ENCODE results near the gene PAM16. TPM values are rescaled to one million over a fixed set of nuclear protein-coding genes. Genes with fewer than 3 reads are reported as not detected.

Gene PAM16
- total RNA-seq, 1 donor from 2014 or later: 57.8 TPM

- no peak for DNase-seq (ENCODE audit: extremely low read depth, low read depth, low spot score)
Measured at GRCh38 chr16:4384509-4384942, 33.4 kb upstream of the PAM16 start.

GRCh38 chr16:4383591-4384444 lies 32.7 kb upstream of the PAM16 start:
- no peak for DNase-seq (ENCODE audit: extremely low read depth, low read depth, low spot score)

- DNase-seq (ENCODE audit: extremely low read depth, low read depth, low spot score): no peak
Measured at GRCh38 chr16:4382795-4383357, 31.8 kb upstream of the PAM16 start.

GRCh38 chr16:4381935-4382794 lies 31.0 kb upstream of the PAM16 start:
- DNase-seq (ENCODE audit: extremely low read depth, low read depth, low spot score): no peak

- no peak for DNase-seq (ENCODE audit: extremely low read depth, low read depth, low spot score)
Measured at GRCh38 chr16:4381072-4381934, 30.2 kb upstream of the PAM16 start.

- no peak for DNase-seq (ENCODE audit: extremely low read depth, low read depth, low spot score)
Measured at GRCh38 chr16:4380119-4381063, 29.3 kb upstream of the PAM16 start.

- DNase-seq (ENCODE audit: extremely low read depth, low read depth, low spot score): no peak
Measured at GRCh38 chr16:4378999-4379690, 28.0 kb upstream of the PAM16 start.

GRCh38 chr16:4378161-4378666 lies 27.1 kb upstream of the PAM16 start:
- no peak for DNase-seq (ENCODE audit: extremely low read depth, low read depth, low spot score)

GRCh38 chr16:4377573-4378154 lies 26.5 kb upstream of the PAM16 start:
- no peak for DNase-seq (ENCODE audit: extremely low read depth, low read depth, low spot score)

GRCh38 chr16:4376893-4377572 lies 25.9 kb upstream of the PAM16 start:
- no peak for DNase-seq (ENCODE audit: extremely low read depth, low read depth, low spot score)

- DNase-seq (ENCODE audit: extremely low read depth, low read depth, low spot score): no peak
Measured at GRCh38 chr16:4376126-4376892, 25.2 kb upstream of the PAM16 start.

- no peak for DNase-seq (ENCODE audit: extremely low read depth, low read depth, low spot score)
Measured at GRCh38 chr16:4375717-4376116, 24.6 kb upstream of the PAM16 start.

GRCh38 chr16:4373909-4374742 lies 23.0 kb upstream of the PAM16 start:
- DNase-seq (ENCODE audit: extremely low read depth, low read depth, low spot score): no peak

GRCh38 chr16:4373356-4373908 lies 22.3 kb upstream of the PAM16 start:
- no peak for DNase-seq (ENCODE audit: extremely low read depth, low read depth, low spot score)

GRCh38 chr16:4372578-4373355 lies 21.6 kb upstream of the PAM16 start:
- no peak for DNase-seq (ENCODE audit: extremely low read depth, low read depth, low spot score)
